ENCODE results near the gene SERPINI2. TPM values are rescaled to one million over a fixed set of nuclear protein-coding genes. Genes with fewer than 3 reads are reported as not detected.

Gene SERPINI2, protein sequence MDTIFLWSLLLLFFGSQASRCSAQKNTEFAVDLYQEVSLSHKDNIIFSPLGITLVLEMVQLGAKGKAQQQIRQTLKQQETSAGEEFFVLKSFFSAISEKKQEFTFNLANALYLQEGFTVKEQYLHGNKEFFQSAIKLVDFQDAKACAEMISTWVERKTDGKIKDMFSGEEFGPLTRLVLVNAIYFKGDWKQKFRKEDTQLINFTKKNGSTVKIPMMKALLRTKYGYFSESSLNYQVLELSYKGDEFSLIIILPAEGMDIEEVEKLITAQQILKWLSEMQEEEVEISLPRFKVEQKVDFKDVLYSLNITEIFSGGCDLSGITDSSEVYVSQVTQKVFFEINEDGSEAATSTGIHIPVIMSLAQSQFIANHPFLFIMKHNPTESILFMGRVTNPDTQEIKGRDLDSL
- total RNA-seq: not detected in 2 replicates

DNA sequence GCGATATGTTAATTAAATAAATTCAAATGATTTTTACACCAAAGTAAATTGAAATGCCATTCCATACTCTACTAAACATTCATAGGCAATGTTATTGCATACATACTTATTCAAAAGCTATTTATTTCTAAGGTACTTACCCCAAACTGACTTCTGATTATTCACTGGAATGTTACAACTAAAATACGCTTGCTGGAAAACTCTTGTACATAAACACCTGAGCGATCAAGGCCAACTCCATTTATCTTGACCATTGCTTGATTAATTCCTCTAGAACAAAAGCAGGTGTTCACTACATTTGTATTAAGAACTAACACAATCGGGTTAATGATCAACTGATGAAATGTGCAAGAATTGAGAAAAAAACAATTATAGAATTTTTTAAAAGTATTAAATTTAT lies at the start of gene SERPINI2:
Gene SERPINI2 (minus strand): TSS at position 180 of the 400 bp plus-strand sequence. CDS start 2,208 bp downstream, outside the sequence.

Other genes starting within 250 kb of the SERPINI2 start
- gene ZBBX, start 93.7 kb downstream of the SERPINI2 start, total RNA-seq: 0.09 TPM in 1 of 2 replicates, not detected in the other
- gene WDR49, start 179.9 kb upstream of the SERPINI2 start, total RNA-seq: 0.27 TPM in 1 of 2 replicates, not detected in the other

All from endothelial cell of coronary artery (primary cell).